ENCODE measurements around the gene EZH1. TPM values are rescaled to one million over a fixed set of nuclear protein-coding genes. Genes with fewer than 3 reads are reported as not detected.
A peak's percentile ranks its signal among the peaks of the same experiment; 100 is the strongest.

EZH1 gene
- total RNA-seq, 1 donor from 2014 or later, result 56.2 TPM

GRCh38 chr17:42780851-42781638, 36.2 kb upstream of the EZH1 start:
- no peaks in the 10 kb centered on the region for H3K9me3 ChIP-seq
- peaks cover 37% of the 10 kb centered on the region for H3K36me3 ChIP-seq
- intact Hi-C loops (cut with DNase I), result no loop called here
- DNase-seq (no peak), ATAC-seq (no peak)
- peaks cover 18% of the 10 kb centered on the region for H3K4me1 ChIP-seq
- H3K27me3 ChIP-seq (ENCODE audit: low read depth), result peaks cover 61% of the 10 kb centered on the region
- TF ChIP-seq, protein P1, sequence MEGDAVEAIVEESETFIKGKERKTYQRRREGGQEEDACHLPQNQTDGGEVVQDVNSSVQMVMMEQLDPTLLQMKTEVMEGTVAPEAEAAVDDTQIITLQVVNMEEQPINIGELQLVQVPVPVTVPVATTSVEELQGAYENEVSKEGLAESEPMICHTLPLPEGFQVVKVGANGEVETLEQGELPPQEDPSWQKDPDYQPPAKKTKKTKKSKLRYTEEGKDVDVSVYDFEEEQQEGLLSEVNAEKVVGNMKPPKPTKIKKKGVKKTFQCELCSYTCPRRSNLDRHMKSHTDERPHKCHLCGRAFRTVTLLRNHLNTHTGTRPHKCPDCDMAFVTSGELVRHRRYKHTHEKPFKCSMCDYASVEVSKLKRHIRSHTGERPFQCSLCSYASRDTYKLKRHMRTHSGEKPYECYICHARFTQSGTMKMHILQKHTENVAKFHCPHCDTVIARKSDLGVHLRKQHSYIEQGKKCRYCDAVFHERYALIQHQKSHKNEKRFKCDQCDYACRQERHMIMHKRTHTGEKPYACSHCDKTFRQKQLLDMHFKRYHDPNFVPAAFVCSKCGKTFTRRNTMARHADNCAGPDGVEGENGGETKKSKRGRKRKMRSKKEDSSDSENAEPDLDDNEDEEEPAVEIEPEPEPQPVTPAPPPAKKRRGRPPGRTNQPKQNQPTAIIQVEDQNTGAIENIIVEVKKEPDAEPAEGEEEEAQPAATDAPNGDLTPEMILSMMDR (IDR thresholded peaks at IDR 0.05), result no peak
- peak overlapping the region; percentile 31 for H3K4me3 ChIP-seq
- H3K27ac ChIP-seq, result no peak overlapping the region

GRCh38 chr17:42779936-42780850, 35.4 kb upstream of the EZH1 start, which contains the start of gene WNK4:
Gene WNK4 (plus strand): TSS chr17:42780610. CDS start chr17:42780699, 89 bp downstream.
- H3K4me1 ChIP-seq, result peaks cover 18% of the 10 kb centered on the region
- TF ChIP-seq, protein P1 (IDR thresholded peaks at IDR 0.05), result no peak
- ATAC-seq (peak; percentile 18 to 20), DNase-seq (no peak)
- H3K9me3 ChIP-seq, result no peaks in the 10 kb centered on the region
- peaks cover 52% of the 10 kb centered on the region for H3K27me3 ChIP-seq (ENCODE audit: low read depth)
- H3K4me3 ChIP-seq, result peak within 1 kb of the TSS; percentile 31
- no peak within 1 kb of the TSS for H3K27ac ChIP-seq
- intact Hi-C loops (cut with DNase I), result no loop called here
- H3K36me3 ChIP-seq, result peaks cover 45% of the 10 kb centered on the region

DNA sequence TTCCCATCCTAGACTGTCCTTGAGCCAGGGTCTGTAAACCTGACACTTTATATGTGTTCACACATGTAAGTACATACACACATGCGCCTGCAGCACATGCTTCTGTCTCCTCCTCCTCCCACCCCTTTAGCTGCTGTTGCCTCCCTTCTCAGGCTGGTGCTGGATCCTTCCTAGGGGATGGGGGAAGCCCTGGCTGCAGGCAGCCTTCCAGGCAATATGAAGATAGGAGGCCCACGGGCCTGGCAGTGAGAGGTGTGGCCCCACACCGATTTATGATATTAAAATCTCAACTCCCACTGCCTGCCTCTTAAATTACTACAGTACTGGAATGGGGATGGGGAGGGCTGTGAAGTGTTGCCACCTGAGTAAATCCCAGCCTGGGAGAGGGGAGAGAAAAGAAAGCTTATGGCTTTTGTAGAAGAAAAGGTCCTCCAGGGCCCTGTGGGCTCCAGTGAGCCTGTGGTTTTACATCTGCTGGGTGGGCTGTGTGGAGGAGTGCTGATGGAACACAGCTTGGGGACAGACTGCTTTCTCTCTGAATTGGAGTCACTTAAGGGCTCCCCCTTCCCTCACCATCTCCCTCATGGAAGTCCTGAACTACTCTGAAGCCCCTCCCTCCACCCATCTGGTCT, 34.6 kb upstream of the EZH1 start:
- TF ChIP-seq, protein P1 (IDR thresholded peaks at IDR 0.05), result no peak
- Histone ChIP-seq H3K9me3 (no peaks in the 10 kb centered on the region), H3K4me3 (no peak overlapping the region), H3K4me1 (peaks cover 21% of the 10 kb centered on the region), H3K27ac (no peak overlapping the region), H3K36me3 (peaks cover 46% of the 10 kb centered on the region), H3K27me3 (ENCODE audit: low read depth) (peaks cover 46% of the 10 kb centered on the region)
- no peak for DNase-seq
- ATAC-seq, result no peak
- intact Hi-C loops (cut with DNase I), result no loop called here

GRCh38 chr17:42778570-42778969, 33.7 kb upstream of the EZH1 start:
- Histone ChIP-seq H3K36me3 (peaks cover 46% of the 10 kb centered on the region), H3K4me3 (no peak overlapping the region), H3K9me3 (no peaks in the 10 kb centered on the region), H3K4me1 (peaks cover 20% of the 10 kb centered on the region), H3K27me3 (ENCODE audit: low read depth) (peaks cover 37% of the 10 kb centered on the region), H3K27ac (no peak overlapping the region)
- DNase-seq (no peak), ATAC-seq (no peak)
- TF ChIP-seq, protein P1 (IDR thresholded peaks at IDR 0.05), result no peak
- intact Hi-C loops (cut with DNase I), result no loop called here

DNA sequence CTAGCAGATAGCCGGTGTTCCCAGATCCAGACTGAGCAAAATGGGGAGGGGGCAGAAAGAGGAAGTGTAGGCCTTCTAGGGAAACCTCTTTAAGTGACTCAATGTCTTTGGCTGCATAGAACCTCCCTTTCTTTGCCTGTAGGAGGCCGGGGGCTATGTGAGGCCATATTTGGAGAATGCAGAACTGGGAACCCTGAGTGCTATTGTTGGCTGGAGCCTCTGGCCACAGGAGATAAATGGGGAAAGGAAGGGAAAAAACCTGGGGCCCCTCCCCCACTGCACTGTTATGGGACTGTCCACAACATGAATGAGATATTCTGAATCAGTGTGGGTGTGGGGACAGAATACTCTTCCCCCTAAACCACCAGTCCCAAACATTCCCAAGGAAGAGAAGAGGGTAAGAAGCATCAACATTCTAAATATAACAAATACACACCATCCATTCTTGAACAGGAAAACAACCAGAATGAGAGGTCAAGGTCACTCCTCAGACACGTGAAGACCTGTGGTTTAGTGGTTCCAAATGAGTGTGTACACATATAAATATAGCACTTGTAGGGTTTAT, 30.8 kb upstream of the EZH1 start:
- no peaks in the 10 kb centered on the region for H3K9me3 ChIP-seq
- peaks cover 46% of the 10 kb centered on the region for H3K36me3 ChIP-seq
- H3K4me3 ChIP-seq, result no peak overlapping the region
- peaks cover 31% of the 10 kb centered on the region for H3K4me1 ChIP-seq
- H3K27ac ChIP-seq, result no peak overlapping the region
- H3K27me3 ChIP-seq (ENCODE audit: low read depth), result peaks cover 8% of the 10 kb centered on the region
- intact Hi-C loops (cut with DNase I), result no loop called here
- TF ChIP-seq, protein P1 (IDR thresholded peaks at IDR 0.05), result no peak
- DNase-seq, result no peak
- no peak for ATAC-seq

Measured in lower lobe of right lung (tissue), 2 donors.